ENCODE results near the gene TYW1B.
"Not testable (repeated sequence)": the region's sequence is repeated elsewhere in the genome, so short reads cannot be mapped to it uniquely, and the experiment has no call there.

TYW1B gene

DNA sequence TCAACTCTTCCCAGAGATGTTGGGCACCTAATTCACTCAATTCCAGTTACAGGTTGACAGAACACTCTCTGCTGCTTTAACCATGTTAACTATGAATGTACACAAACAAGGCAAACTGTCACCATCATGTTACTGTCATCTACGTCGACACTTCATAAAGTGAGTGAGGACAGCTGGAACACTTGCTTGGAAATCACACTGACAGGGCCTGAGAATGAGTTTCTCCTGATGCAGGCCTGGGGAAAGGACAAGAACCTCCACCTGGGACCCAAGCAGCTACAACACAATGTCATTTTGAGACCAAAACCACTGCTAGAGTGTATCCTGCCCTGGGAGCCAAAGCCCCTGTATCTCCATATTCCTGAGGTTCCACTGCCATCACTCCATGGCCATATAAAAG is 98.9 kb downstream of the TYW1B start:
- WGBS (ENCODE audit: insufficient coverage, insufficient read length), result no CpG with 5 or more reads among the region's 2 CpGs
- not testable (repeated sequence) for H3K27ac ChIP-seq (ENCODE audit: low read length); H3K36me3 ChIP-seq (ENCODE audit: control insufficient read depth, insufficient read depth, low read length); H3K4me3 ChIP-seq (ENCODE audit: low read length); DNase-seq (ENCODE audit: low read depth, low spot score); H3K9me3 ChIP-seq (ENCODE audit: control insufficient read depth, insufficient read depth, low read length); H3K4me1 ChIP-seq (ENCODE audit: control insufficient read depth, insufficient read depth, low read length); H3K27me3 ChIP-seq (ENCODE audit: control insufficient read depth, insufficient read depth, low read length)

DNA sequence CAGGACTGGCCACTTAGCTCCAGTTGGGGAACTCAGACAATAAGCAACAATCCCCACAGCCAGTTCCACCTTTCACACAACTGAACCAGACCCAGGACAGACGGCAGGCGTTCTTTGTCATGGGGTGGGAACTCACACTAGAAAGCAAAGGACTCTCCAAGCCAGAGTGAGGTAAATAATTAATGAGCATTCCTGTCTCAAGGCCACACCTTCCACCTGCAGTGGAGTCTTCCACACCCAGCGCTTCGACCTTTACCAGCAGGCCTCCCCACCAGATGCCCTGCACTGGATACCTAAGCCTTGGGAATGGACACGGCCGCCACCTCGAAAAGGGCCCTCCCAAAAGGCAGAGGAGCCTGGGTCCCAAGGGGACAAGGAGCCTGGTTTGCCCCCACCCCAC is 105.3 kb downstream of the TYW1B start:
- not testable (repeated sequence) for H3K27me3 ChIP-seq (ENCODE audit: control insufficient read depth, insufficient read depth, low read length); H3K4me1 ChIP-seq (ENCODE audit: control insufficient read depth, insufficient read depth, low read length); H3K36me3 ChIP-seq (ENCODE audit: control insufficient read depth, insufficient read depth, low read length); DNase-seq (ENCODE audit: low read depth, low spot score); H3K9me3 ChIP-seq (ENCODE audit: control insufficient read depth, insufficient read depth, low read length); H3K4me3 ChIP-seq (ENCODE audit: low read length); H3K27ac ChIP-seq (ENCODE audit: low read length)
- WGBS (ENCODE audit: insufficient coverage, insufficient read length), result no CpG with 5 or more reads among the region's 7 CpGs

DNA sequence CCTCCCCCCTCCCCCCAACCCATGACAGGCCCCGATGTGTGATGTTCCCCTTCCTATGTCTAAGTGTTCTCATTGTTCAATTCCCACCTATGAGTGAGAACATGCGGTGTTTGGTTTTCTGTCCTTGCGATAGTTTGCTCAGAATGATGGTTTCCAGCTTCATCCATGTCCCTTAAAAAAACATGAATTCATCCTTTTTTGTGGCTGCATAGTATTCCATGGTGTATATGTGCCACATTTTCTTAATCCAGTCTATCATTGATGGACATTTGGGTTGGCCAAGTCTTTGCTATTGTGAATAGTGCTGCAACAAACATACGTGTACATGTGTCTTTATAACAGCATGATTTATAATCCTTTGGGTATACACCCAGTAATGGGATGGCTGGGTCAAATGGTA is 107.1 kb downstream of the TYW1B start:
- H3K27ac ChIP-seq (ENCODE audit: low read length), result not testable (repeated sequence)

DNA sequence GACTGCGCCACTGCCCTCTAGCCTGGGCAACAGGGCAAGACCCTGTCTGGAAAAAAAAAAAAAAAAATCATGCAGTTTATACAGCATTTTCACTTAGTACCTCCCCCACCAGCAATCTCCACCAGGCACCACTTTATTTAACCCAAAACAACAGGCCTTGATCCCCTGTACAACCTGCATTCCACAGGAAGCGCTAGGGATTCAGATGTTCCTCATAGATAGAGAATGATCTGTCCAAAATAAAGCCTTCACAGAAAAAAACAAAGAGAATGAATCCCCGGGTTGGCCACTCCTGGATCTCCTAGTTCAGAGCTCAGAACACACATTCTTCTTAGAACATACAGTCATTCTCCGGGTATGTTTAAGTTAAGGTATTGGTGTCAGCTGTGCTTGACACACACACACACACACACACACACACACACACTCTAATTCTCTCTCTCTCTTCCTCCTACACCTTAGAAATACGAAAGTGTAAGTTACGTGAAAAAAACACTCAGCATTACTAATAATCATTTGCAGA is 110.7 kb downstream of the TYW1B start:
- WGBS (ENCODE audit: insufficient coverage, insufficient read length), result no CpG with 5 or more reads among the region's 6 CpGs
- H3K4me3 ChIP-seq (ENCODE audit: low read length); H3K27ac ChIP-seq (ENCODE audit: low read length); DNase-seq (ENCODE audit: low read depth, low spot score); H3K27me3 ChIP-seq (ENCODE audit: control insufficient read depth, insufficient read depth, low read length); H3K9me3 ChIP-seq (ENCODE audit: control insufficient read depth, insufficient read depth, low read length); H3K36me3 ChIP-seq (ENCODE audit: control insufficient read depth, insufficient read depth, low read length); H3K4me1 ChIP-seq (ENCODE audit: control insufficient read depth, insufficient read depth, low read length): not testable (repeated sequence)

More for the DNA sequence above, 107.1 kb downstream of the TYW1B start:
- H3K4me1 ChIP-seq (ENCODE audit: control insufficient read depth, insufficient read depth, low read length); H3K36me3 ChIP-seq (ENCODE audit: control insufficient read depth, insufficient read depth, low read length); H3K27me3 ChIP-seq (ENCODE audit: control insufficient read depth, insufficient read depth, low read length); H3K9me3 ChIP-seq (ENCODE audit: control insufficient read depth, insufficient read depth, low read length); H3K4me3 ChIP-seq (ENCODE audit: low read length); DNase-seq (ENCODE audit: low read depth, low spot score): not testable (repeated sequence)
- no CpG with 5 or more reads among the region's 4 CpGs for WGBS (ENCODE audit: insufficient coverage, insufficient read length)

DNA sequence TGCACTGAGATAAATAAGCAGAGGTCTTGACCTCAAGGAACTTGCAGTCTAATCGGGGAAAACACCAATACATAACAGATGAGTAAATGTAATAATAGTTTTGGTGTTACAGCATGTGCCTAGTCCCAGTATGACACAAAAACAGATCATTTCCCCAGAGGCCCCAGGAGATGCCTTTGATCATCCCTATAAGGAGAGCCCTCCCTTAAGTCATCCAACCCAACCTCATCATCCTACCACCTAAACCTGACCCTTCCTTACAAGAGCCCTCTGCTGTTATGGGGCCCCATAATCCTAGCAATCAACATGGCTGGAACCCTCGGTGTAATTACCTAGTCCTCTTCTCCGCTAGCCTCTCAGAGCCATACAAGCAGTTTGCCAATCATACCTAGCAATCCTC is 116.1 kb downstream of the TYW1B start:
- DNase-seq (ENCODE audit: low read depth, low spot score); H3K4me1 ChIP-seq (ENCODE audit: control insufficient read depth, insufficient read depth, low read length); H3K9me3 ChIP-seq (ENCODE audit: control insufficient read depth, insufficient read depth, low read length); H3K27ac ChIP-seq (ENCODE audit: low read length); H3K36me3 ChIP-seq (ENCODE audit: control insufficient read depth, insufficient read depth, low read length); H3K27me3 ChIP-seq (ENCODE audit: control insufficient read depth, insufficient read depth, low read length); H3K4me3 ChIP-seq (ENCODE audit: low read length): not testable (repeated sequence)
- no CpG with 5 or more reads among the region's 3 CpGs for WGBS (ENCODE audit: insufficient coverage, insufficient read length)

DNA sequence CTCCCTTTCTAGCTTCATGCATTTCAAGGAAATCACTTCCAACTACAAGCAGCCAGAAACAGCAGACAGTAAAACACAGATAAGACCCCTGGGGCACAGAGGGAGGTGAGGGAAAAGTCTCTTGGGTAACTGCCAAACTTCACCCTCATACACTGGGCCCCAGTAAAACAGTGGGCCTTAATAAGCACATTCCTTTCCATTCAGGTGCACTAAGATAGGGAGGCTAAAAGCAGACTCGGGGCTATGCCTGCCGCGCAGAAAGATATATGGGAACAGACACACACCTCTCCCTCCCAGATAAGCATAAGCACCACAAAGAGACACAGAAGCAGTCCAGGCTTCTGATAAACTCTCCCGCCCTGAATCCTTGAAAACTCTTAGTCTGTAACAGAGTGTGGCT is 117.0 kb downstream of the TYW1B start:
- no peak for DNase-seq (ENCODE audit: low read depth, low spot score)
- no peak overlapping the region for H3K27ac ChIP-seq (ENCODE audit: low read length)
- H3K27me3 ChIP-seq (ENCODE audit: control insufficient read depth, insufficient read depth, low read length), result no peaks in the 10 kb centered on the region
- no peaks in the 10 kb centered on the region for H3K9me3 ChIP-seq (ENCODE audit: control insufficient read depth, insufficient read depth, low read length)
- no peaks in the 10 kb centered on the region for H3K4me1 ChIP-seq (ENCODE audit: control insufficient read depth, insufficient read depth, low read length)
- WGBS (ENCODE audit: insufficient coverage, insufficient read length), result no CpG with 5 or more reads among the region's 4 CpGs
- H3K4me3 ChIP-seq (ENCODE audit: low read length), result no peak overlapping the region
- no peaks in the 10 kb centered on the region for H3K36me3 ChIP-seq (ENCODE audit: control insufficient read depth, insufficient read depth, low read length)

DNA sequence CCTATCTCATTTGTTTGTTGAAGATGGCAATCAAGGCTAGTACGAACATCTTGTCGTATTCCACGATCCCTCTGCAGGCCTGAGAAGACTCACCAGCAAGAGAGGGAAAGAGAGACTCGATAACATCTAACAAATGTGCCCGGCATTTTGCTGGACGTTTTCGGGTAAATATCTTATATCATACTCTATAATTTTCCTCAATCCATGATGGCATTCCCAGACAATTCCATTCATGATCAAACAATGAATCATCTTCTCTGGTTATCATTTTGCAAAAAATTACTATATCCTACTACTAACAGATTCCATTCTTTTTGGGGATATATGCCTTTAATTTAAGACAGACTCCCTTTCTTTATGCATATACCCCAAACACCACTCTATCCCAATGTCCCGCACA is 118.1 kb downstream of the TYW1B start:
- H3K27ac ChIP-seq (ENCODE audit: low read length), result no peak overlapping the region
- WGBS (ENCODE audit: insufficient coverage, insufficient read length), result no CpG with 5 or more reads among the region's 8 CpGs
- H3K4me3 ChIP-seq (ENCODE audit: low read length), result no peak overlapping the region
- H3K27me3 ChIP-seq (ENCODE audit: control insufficient read depth, insufficient read depth, low read length), result no peaks in the 10 kb centered on the region
- H3K4me1 ChIP-seq (ENCODE audit: control insufficient read depth, insufficient read depth, low read length), result no peaks in the 10 kb centered on the region
- no peaks in the 10 kb centered on the region for H3K36me3 ChIP-seq (ENCODE audit: control insufficient read depth, insufficient read depth, low read length)
- no peak for DNase-seq (ENCODE audit: low read depth, low spot score)
- no peaks in the 10 kb centered on the region for H3K9me3 ChIP-seq (ENCODE audit: control insufficient read depth, insufficient read depth, low read length)

DNA sequence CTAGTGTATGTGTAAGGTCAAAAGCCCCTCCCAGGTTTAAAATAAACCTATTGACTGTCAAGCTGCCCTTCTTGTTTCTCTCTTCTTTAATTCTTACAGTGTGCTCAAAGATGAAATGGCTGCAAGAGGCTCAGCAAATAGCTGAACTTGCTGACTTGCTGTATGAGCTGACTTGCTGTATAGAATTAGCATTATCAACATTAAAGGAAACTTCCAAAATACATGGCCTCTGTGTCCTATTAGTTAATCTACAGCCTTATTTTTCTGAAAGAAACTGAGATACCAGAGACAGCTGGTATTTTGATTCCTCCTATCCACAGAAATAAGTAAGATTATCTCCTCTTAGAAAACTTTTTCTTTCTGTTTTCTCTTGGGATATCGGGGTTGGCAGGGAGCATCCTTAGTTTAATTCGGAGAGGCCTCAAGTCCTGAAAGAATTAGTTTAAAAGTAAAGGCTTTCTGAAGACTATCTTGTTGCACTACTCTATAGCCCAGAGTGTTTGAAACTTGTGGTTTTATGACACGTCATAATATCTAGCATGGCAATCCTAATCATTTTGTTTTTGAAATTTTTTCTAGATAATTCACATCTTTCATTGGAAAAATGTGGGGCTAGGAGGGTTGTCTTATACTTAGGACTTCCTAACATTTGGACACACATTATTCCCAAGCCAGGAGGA is 119.5 kb downstream of the TYW1B start:
- H3K4me3 ChIP-seq (ENCODE audit: low read length); H3K4me1 ChIP-seq (ENCODE audit: control insufficient read depth, insufficient read depth, low read length); H3K27ac ChIP-seq (ENCODE audit: low read length); H3K27me3 ChIP-seq (ENCODE audit: control insufficient read depth, insufficient read depth, low read length); DNase-seq (ENCODE audit: low read depth, low spot score); H3K36me3 ChIP-seq (ENCODE audit: control insufficient read depth, insufficient read depth, low read length); H3K9me3 ChIP-seq (ENCODE audit: control insufficient read depth, insufficient read depth, low read length): not testable (repeated sequence)
- WGBS (ENCODE audit: insufficient coverage, insufficient read length), result no CpG with 5 or more reads among the region's 3 CpGs

DNA sequence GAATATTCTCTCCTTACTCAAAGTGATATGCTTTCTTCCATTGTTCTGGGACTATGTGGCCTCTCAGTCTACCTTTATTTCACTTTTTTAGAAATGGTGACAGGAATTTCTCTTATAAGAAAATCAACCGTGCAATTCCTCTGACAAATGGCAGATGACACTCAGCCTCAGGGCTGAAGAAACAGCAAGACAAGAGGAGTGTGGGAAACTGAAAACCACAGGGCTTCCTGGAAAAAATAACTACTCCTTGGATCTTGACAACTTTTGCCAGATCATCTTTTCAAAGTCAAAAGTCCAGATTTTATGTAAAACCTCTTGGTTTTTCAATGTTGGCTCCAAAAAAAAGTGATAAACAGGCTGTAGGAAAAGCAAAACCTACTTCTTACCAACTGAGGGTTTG is 121.5 kb downstream of the TYW1B start:
- no CpG with 5 or more reads among the region's 1 CpG for WGBS (ENCODE audit: insufficient coverage, insufficient read length)

DNA sequence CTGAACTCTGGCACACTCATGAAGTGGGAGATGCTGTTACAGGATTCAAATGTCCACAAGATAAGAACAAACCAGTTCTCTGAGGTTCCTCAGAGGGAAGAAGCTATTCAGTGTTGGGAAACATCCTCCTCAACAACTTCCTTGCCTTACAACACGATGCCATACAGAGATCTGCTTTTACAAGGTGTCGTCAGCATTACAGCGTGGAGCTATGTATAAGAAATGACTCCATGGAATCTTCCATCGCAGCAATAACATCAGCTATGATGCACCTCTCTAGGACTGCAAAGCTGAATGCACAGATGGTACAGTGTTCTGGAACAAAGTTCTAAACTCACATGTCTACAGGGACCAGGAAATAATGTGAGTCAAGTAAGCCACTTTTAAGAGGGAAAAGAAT is 122.3 kb downstream of the TYW1B start:
- not testable (repeated sequence) for H3K9me3 ChIP-seq (ENCODE audit: control insufficient read depth, insufficient read depth, low read length); H3K4me1 ChIP-seq (ENCODE audit: control insufficient read depth, insufficient read depth, low read length); H3K4me3 ChIP-seq (ENCODE audit: low read length); H3K36me3 ChIP-seq (ENCODE audit: control insufficient read depth, insufficient read depth, low read length); DNase-seq (ENCODE audit: low read depth, low spot score); H3K27me3 ChIP-seq (ENCODE audit: control insufficient read depth, insufficient read depth, low read length); H3K27ac ChIP-seq (ENCODE audit: low read length)
- WGBS (ENCODE audit: insufficient coverage, insufficient read length), result no CpG with 5 or more reads among the region's 4 CpGs

More for the DNA sequence above, 121.5 kb downstream of the TYW1B start:
- Histone ChIP-seq H3K36me3 (ENCODE audit: control insufficient read depth, insufficient read depth, low read length) (no peaks in the 10 kb centered on the region), H3K27ac (ENCODE audit: low read length) (no peak overlapping the region), H3K27me3 (ENCODE audit: control insufficient read depth, insufficient read depth, low read length) (no peaks in the 10 kb centered on the region), H3K4me1 (ENCODE audit: control insufficient read depth, insufficient read depth, low read length) (no peaks in the 10 kb centered on the region), H3K9me3 (ENCODE audit: control insufficient read depth, insufficient read depth, low read length) (no peaks in the 10 kb centered on the region), H3K4me3 (ENCODE audit: low read length) (no peak overlapping the region)
- no peak for DNase-seq (ENCODE audit: low read depth, low spot score)

DNA sequence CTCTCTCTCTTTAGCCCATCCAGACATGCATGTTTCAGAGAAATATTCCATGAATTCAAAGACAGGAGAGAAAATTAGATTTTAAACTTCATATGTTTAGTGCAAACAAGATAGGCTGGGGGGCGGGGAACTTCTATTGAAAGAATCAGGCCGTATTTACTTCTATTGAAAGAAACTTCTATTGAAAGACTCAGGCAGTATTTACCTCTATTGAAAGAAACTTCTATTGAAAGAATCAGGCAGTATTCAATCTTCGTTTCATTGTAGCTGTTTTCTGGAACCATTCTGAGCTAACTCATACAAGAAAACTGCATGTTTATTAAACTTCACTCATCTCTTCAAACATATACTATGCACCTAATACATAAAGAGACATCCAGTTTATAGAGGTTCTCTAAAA is 123.1 kb downstream of the TYW1B start:
- Histone ChIP-seq H3K4me3 (ENCODE audit: low read length) (no peak overlapping the region), H3K27me3 (ENCODE audit: control insufficient read depth, insufficient read depth, low read length) (no peaks in the 10 kb centered on the region), H3K36me3 (ENCODE audit: control insufficient read depth, insufficient read depth, low read length) (no peaks in the 10 kb centered on the region), H3K27ac (ENCODE audit: low read length) (no peak overlapping the region), H3K4me1 (ENCODE audit: control insufficient read depth, insufficient read depth, low read length) (no peaks in the 10 kb centered on the region), H3K9me3 (ENCODE audit: control insufficient read depth, insufficient read depth, low read length) (no peaks in the 10 kb centered on the region)
- no CpG with 5 or more reads among the region's 3 CpGs for WGBS (ENCODE audit: insufficient coverage, insufficient read length)
- no peak for DNase-seq (ENCODE audit: low read depth, low spot score)

All from iPS DF 6.9 (cell line).